Kidney (tissue), 14 donors: ENCODE results near the gene PCYT2. TPM values are rescaled to one million over a fixed set of nuclear protein-coding genes. Genes with fewer than 3 reads are reported as not detected.

ENCODE experiments used
- DNase-seq, 5 donors: peaks; one replicate each; pipeline ENCODE4 v3.0.0-alpha.2; 2013 to 2020
- FAIRE-seq: peaks from 2 replicates; lab custom pipeline; 2012; peaks lifted over from hg19 to GRCh38; lab: Jason Lieb, UNC
- H3K27ac ChIP-seq, 2 donors: one replicate each; pipeline ENCODE4 v1.7.0; 2013; ENCODE audit warnings: low read depth in 2 of 2, low read length in 2 of 2, inconsistent platforms in 1 of 2
- H3K27me3 ChIP-seq: one replicate; pipeline ENCODE4 v1.7.1; 2013; ENCODE audit warnings: low read length, inconsistent platforms; ENCODE audit not compliant: control insufficient read depth, insufficient read depth
- H3K36me3 ChIP-seq, 3 donors: one replicate each; pipeline versions ENCODE4 v1.7.0 to v1.7.1; 2013; ENCODE audit warnings: low read length in 3 of 3, control low read depth in 1 of 3, inconsistent platforms in 1 of 3; ENCODE audit not compliant: insufficient read depth in 3 of 3, control insufficient read depth in 2 of 3
- H3K4me1 ChIP-seq, 3 donors: one replicate each; pipeline versions ENCODE4 v1.7.0 to v1.7.1; 2013; ENCODE audit warnings: low read length in 3 of 3, inconsistent platforms in 1 of 3, low read depth in 1 of 3; ENCODE audit not compliant: control insufficient read depth in 2 of 3, insufficient read depth in 2 of 3
- H3K4me3 ChIP-seq, 3 donors: one replicate each; pipeline versions ENCODE4 v1.7.0 to v1.8.1; 2013; ENCODE audit warnings: low read length in 3 of 3, control low read depth in 1 of 3, inconsistent platforms in 1 of 3
- H3K9ac ChIP-seq, 3 donors: one replicate each; pipeline versions ENCODE4 v1.7.0 to v1.7.1; 2013; ENCODE audit warnings: low read length in 3 of 3, control low read depth in 1 of 3, inconsistent platforms in 1 of 3
- H3K9me3 ChIP-seq, 3 donors: one replicate each; pipeline versions ENCODE4 v1.7.0 to v1.7.1; 2013; ENCODE audit warnings: low read length in 3 of 3, control low read depth in 1 of 3, inconsistent platforms in 1 of 3; ENCODE audit not compliant: control insufficient read depth in 2 of 3, insufficient read depth in 1 of 3
- CTCF ChIP-seq: IDR thresholded peaks from 3 replicates; pipeline ENCODE4 v1.5.1; 2012; ENCODE audit warnings: mild to moderate bottlenecking, moderate library complexity, borderline replicate concordance; ENCODE audit not compliant: insufficient read depth; ENCODE audit errors: extremely low read depth
- intact Hi-C: fragments of 100-400 bp; cut with DNase I; formaldehyde crosslinking; loops from one replicate; pipeline ENCODE4 v1.11.1; 2022
- polyA plus RNA-seq: library from polyadenylated mRNA; stranded (reverse); fragments of 350-450 nt; fragmentation: Illumina TruSeq; extraction: RNeasy Lipid Tissue Mini Kit (QIAGEN cat#74804); gene quantifications from one replicate; pipeline ENCODE4 v1.2.3, GENCODE V29; 2014; ENCODE audit warnings: low read depth, low replicate concordance; ENCODE audit not compliant: insufficient read depth
- total RNA-seq: library from RNA; stranded (reverse); fragmentation: NEBNext Ultra II Directional; extraction: Animal tissue kit (Norgen Biotek cat#: 25700); gene quantifications from one replicate; pipeline ENCODE4 v1.2.1, GENCODE V29; 2021
- donor health status: control.
- donor health status: control.
- donor health status: control.
- donor health status: control.
- donor health status: control.
- donor health status: DM: yes; HTN: yes; CAD: no.
- donor health status: Normal renal cell carcinoma (clear cell type).

The PCYT2 gene
- total and polyA plus RNA-seq, 2 donors from 2014 or later: 28.4 to 104 TPM

- H3K4me3 ChIP-seq: peak overlapping the region; percentile 24 to 81 (median 66)
- H3K4me1 ChIP-seq: peaks cover 0 to 7% (median 5%) of the 10 kb centered on the region in 3 donors
- intact Hi-C loops: no loop called here
- H3K27me3 ChIP-seq: no peaks in the 10 kb centered on the region
- DNase-seq (peak in 2 of 5 donors; percentile 29 to 76), FAIRE-seq (no peak)
- peak overlapping the region in 2 of 3 donors; percentile 59 to 77 for H3K9ac ChIP-seq
- no peak for TF ChIP-seq CTCF
- no peaks in the 10 kb centered on the region for H3K9me3 ChIP-seq
- H3K27ac ChIP-seq: no peak overlapping the region
- peaks cover 0 to 26% (median 21%) of the 10 kb centered on the region in 3 donors for H3K36me3 ChIP-seq
Observed at GRCh38 chr17:81890447-81891302, 20.5 kb downstream of the PCYT2 start.

GRCh38 chr17:81889602-81890001 lies 21.6 kb downstream of the PCYT2 start:
- Histone ChIP-seq H3K4me3 (no peak overlapping the region), H3K4me1 (peaks cover 0 to 9% (median 5%) of the 10 kb centered on the region in 3 donors), H3K36me3 (peaks cover 0 to 27% (median 24%) of the 10 kb centered on the region in 3 donors), H3K9ac (no peak overlapping the region), H3K9me3 (no peaks in the 10 kb centered on the region), H3K27ac (no peak overlapping the region), H3K27me3 (no peaks in the 10 kb centered on the region)
- FAIRE-seq (no peak), DNase-seq (no peak)
- TF ChIP-seq CTCF: no peak
- intact Hi-C loops: no loop called here

- no peak for DNase-seq
- Histone ChIP-seq H3K9ac (no peak overlapping the region), H3K4me3 (no peak overlapping the region), H3K27ac (no peak overlapping the region), H3K9me3 (no peaks in the 10 kb centered on the region), H3K27me3 (no peaks in the 10 kb centered on the region), H3K4me1 (peaks cover 0 to 9% (median 5%) of the 10 kb centered on the region in 3 donors), H3K36me3 (peaks cover 0 to 27% (median 24%) of the 10 kb centered on the region in 3 donors)
- TF ChIP-seq CTCF: no peak
- no peak for FAIRE-seq
- intact Hi-C loops: no loop called here
Observed at GRCh38 chr17:81888988-81889595, 22.1 kb downstream of the PCYT2 start.
